LNCaP clone FGC (cell line): Measurements from ENCODE around the gene KIF5A.
"Not testable (repeated sequence)": the region's sequence is repeated elsewhere in the genome, so short reads cannot be mapped to it uniquely, and the experiment has no call there.

ENCODE experiments used
- DNase-seq: peaks from one replicate; pipeline ENCODE4 v3.0.0-alpha.2; 2011; ENCODE audit warnings: low read depth
- H3K4me3 ChIP-seq: 2 replicates; pipeline ENCODE4 v1.5.1; 2011; ENCODE audit warnings: mild to moderate bottlenecking, low read depth, low read length, control low read depth
- TF ChIP-seq, protein P1 (sequence below): IDR thresholded peaks from 2 replicates; pipeline ENCODE4 v1.5.1; 2012; ENCODE audit warnings: mild to moderate bottlenecking; ENCODE audit not compliant: control insufficient read depth, insufficient read depth; ENCODE audit errors: extremely low read depth

Gene KIF5A

DNA sequence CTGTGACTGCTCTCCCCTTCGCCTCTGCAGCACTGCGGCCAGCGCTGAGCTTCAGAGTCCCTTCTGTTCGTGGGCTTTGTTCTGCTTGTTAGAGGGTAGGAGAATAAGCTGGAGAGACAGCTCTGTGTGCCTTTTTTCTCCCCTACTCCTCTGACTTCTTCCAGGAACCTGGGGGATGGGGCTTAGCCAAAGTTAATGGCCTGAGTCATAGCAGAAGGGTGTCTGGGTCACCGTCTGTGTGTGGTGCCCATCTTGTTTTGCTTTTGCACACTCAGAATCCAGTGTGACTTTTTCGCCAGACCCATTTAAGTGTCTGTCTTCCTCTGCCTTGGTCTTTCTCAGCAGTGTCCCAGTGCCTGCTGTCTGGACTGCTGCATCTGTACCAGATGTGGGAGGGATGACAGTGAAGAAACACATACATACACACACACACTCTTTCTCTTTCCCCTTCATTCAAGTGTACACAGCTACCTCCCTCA is 3.0 kb downstream of the KIF5A start:
- TF ChIP-seq, protein P1, sequence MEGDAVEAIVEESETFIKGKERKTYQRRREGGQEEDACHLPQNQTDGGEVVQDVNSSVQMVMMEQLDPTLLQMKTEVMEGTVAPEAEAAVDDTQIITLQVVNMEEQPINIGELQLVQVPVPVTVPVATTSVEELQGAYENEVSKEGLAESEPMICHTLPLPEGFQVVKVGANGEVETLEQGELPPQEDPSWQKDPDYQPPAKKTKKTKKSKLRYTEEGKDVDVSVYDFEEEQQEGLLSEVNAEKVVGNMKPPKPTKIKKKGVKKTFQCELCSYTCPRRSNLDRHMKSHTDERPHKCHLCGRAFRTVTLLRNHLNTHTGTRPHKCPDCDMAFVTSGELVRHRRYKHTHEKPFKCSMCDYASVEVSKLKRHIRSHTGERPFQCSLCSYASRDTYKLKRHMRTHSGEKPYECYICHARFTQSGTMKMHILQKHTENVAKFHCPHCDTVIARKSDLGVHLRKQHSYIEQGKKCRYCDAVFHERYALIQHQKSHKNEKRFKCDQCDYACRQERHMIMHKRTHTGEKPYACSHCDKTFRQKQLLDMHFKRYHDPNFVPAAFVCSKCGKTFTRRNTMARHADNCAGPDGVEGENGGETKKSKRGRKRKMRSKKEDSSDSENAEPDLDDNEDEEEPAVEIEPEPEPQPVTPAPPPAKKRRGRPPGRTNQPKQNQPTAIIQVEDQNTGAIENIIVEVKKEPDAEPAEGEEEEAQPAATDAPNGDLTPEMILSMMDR = no peak
- DNase-seq = no peak
- H3K4me3 ChIP-seq = no peak overlapping the region

DNA sequence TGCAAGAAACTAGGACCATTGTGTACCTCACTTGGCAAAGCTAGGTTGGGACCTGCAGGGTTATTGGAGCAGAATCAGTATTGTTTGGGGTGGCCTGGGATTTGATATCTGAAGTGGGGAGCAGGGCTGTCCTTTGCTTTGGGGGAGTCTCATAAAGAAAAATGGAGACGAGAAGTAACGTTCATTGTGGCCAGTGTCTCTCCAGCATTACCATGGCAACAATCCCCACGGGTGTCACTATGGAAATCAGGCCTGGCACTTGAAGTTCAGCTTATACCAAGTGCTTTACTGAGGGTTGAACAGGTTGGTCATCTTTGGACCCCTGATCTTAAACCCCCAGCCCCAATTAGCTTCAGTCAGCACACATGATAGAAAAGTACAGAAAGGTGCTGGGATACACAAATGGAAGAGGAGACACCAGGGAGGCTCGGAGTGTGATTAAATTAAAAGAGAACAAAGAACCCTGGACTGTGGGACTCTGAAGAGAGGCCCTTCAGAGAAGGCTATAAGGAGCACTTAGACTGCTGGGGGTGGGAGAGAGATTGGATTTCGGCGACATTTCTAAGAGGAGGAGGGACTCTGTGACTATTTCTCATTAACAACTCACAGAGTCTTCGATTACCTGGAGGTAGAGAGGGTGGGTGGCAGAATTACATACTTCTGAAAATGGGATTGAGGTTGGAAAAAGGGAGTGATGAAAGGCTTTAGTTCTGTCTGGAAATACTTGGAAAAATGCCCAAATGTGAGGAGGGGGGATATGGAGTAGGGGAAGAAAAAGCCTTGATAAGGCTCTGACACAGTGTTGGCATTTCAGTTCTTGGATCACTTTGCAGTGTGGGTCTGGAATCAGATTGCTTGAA is 3.7 kb downstream of the KIF5A start:
- no peak for DNase-seq
- H3K4me3 ChIP-seq = no peak overlapping the region
- TF ChIP-seq, protein P1 = no peak

DNA sequence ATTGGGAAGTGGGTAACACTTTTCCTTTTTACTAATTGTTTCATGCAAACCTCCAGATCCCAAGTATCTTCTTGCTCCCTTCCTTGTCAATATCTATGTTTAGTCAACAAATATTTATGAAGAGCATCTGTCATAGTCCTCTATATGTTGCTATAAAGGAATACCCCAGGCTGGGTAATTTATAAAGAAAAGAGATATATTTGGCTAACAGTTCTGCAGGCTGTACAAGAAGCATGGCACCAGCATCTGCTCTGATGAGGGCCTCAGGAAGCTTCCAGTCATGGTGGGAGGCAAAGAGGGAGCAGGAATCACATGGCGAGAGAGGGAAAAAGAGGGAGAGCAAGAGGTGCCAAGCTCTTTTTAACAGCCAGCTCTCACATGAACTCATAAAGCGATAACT is 4.6 kb downstream of the KIF5A start:
- H3K4me3 ChIP-seq = no peak overlapping the region

DNA sequence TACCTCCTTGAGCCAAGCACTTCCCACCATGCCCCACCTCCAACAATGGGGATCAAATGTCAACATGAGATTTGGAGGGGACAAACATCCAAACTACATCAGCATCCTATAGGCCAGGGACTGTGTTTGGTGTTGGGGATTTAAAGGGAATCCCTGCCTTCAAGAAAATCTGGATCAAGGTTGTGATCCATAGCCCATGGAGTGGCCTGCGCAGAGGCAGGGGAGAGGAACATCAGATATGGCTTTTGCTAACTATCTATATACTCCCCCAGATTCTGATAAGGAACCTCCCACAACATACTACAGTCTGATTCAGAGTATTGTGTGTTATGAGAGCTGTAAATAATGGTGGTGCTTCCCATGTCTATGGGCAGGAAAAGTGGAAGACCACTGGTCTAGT is 5.1 kb downstream of the KIF5A start:
- TF ChIP-seq, protein P1 = no peak
- H3K4me3 ChIP-seq = no peak overlapping the region
- no peak for DNase-seq

More for the DNA sequence above, 4.6 kb downstream of the KIF5A start:
- DNase-seq = no peak
- TF ChIP-seq, protein P1 = no peak

DNA sequence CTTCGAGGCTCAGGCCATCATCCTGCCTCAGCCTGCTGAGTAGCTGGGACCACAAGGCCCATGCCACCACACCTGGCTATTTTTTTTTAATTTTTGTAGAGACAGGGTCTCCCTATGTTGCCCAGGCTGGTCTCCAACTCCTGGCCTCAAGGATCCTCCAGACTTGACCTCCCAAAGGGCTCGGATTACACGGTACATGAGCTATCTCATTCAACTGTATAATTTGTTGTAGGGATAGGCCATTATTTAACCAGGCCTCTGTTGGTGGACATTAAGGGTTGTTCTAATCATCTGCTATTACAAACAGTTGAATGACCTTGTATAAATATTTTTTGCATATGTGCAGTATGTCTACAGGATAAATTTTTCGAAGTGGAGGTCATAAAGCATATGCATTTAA is 9.0 kb downstream of the KIF5A start:
- no peak overlapping the region for H3K4me3 ChIP-seq
- DNase-seq = no peak
- TF ChIP-seq, protein P1 = no peak

DNA sequence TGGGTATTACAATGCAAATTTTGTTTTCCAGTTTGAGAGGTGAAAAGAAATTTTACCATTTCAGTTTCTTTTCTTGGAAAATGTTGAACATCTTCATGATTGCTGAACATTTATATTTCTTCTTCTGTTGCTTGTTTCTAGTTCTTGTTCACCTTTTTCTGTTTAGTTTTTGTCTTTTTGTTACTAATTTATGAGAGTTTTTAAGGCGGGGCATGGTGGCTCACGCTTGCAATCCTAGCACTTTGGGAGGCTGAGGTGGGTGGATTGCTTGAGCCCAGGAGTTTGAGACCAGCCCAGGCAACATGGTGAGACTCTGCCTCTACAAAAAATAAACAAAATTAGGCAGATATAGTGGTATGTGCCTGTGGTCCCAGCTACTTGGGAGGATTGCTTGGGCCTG is 10.7 kb downstream of the KIF5A start:
- DNase-seq = no peak
- TF ChIP-seq, protein P1 = no peak
- H3K4me3 ChIP-seq = no peak overlapping the region

DNA sequence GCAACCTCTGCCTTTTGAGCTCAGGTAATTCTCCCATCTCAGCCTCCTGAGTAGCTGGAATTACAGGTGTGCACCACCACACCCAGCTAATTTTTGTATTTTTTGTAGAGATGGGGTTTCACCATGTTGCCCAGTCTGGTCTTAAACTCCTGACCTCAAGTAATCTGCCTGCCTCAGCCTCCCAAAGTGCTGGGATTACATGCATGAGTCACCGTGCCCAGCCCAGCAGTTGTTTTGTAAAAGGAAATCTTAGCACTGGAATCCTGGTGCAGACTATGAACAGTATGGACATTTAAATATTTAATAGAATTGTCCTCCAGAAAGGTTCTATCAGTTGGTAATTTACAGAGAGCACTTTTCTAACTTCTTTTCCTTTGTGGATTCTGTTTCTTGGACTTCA is 11.3 kb downstream of the KIF5A start:
- DNase-seq, H3K4me3 ChIP-seq: not testable (repeated sequence)
